Upper lobe of left lung (tissue), 6 donors: ENCODE data around the gene CCM2. TPM values are rescaled to one million over a fixed set of nuclear protein-coding genes. Genes with fewer than 3 reads are reported as not detected.

Source experiments
- ATAC-seq, 2 donors: fragments of 200-7000 bp; cut with Tn5 transposase; one replicate each; pipeline ENCODE4 v1.9.1; 2022; ENCODE audit warnings: mild to moderate bottlenecking in 2 of 2, moderate library complexity in 2 of 2; ENCODE audit not compliant: low FRiP score in 2 of 2
- DNase-seq, 2 donors: peaks; one replicate each; pipeline ENCODE4 v3.0.0-alpha.2; 2019 to 2020
- H3K27ac ChIP-seq, 4 donors: fragments of 200-600 bp; sonication (generic); one replicate each; pipeline ENCODE4 v1.5.1; 2016 to 2019
- H3K27me3 ChIP-seq, 4 donors: fragments of 200-600 bp; sonication (generic); one replicate each; pipeline ENCODE4 v1.5.1; 2017 to 2019
- H3K36me3 ChIP-seq, 4 donors: fragments of 200-600 bp; sonication (generic); one replicate each; pipeline ENCODE4 v1.5.1; 2016 to 2019
- H3K4me1 ChIP-seq, 4 donors: fragments of 200-600 bp; sonication (generic); one replicate each; pipeline ENCODE4 v1.5.1; 2018 to 2019
- H3K4me3 ChIP-seq, 4 donors: fragments of 200-600 bp; sonication (generic); one replicate each; pipeline ENCODE4 v1.5.1; 2017 to 2019; ENCODE audit warnings: mild to moderate bottlenecking in 2 of 4, moderate library complexity in 1 of 4
- H3K9me3 ChIP-seq, 4 donors: fragments of 200-600 bp; sonication (generic); one replicate each; pipeline ENCODE4 v1.5.1; 2018 to 2019
- CTCF ChIP-seq, 6 experiments: fragments of 450-650 bp in 4 of 6; fragments of 200-600 bp in 2 of 6; sonication (generic) in 2 of 6; IDR thresholded peaks; one replicate each; pipeline ENCODE4 v1.5.1; 2016 to 2019; ENCODE audit warnings: antibody characterized with exemption in 6 of 6
- EP300 ChIP-seq, 4 donors: sonication (generic); formaldehyde crosslinking; IDR thresholded peaks; one replicate each; pipeline ENCODE4 v1.5.1; 2017; ENCODE audit warnings: antibody characterized with exemption in 4 of 4, control low read depth in 2 of 4
- POLR2A ChIP-seq, 4 donors: fragments of 450-650 bp; IDR thresholded peaks; one replicate each; pipeline ENCODE4 v1.5.1; 2016 to 2017; ENCODE audit warnings: antibody characterized with exemption in 4 of 4, mild to moderate bottlenecking in 2 of 4
- POLR2AphosphoS5 ChIP-seq, 2 donors: sonication (generic); formaldehyde crosslinking; IDR thresholded peaks; one replicate each; pipeline ENCODE4 v1.5.1; 2017; ENCODE audit warnings: antibody characterized with exemption in 2 of 2
- WGBS, 2 donors: methylation state at CpG; one replicate each; pipeline ENCODE4 v1.1.5; 2017 to 2018; 5-methylcytosine and 5-hydroxymethylcytosine counted together
- total RNA-seq, 6 donors: library from RNA; depleted of rRNA in 4 of 6; stranded (reverse); fragments of >200 nt in 4 of 6; gene quantifications; one replicate each; pipeline versions ENCODE4 v1.1.0 to v1.2.1, GENCODE V29; 2016 to 2021
- donor health status: DM: no; HTN: no; CAD: no; lungs with moderate emphysema.
- donor health status: DM: no; HTN: yes; CAD: no; lungs with severe emphysema.

CCM2 gene
- total RNA-seq, 6 donors from 2014 or later = 30.9 to 63.9 (median 46.8) TPM

GRCh38 chr7:45068236-45069023, 68.4 kb downstream of the CCM2 start:
- peaks cover 0 to 2% (median 0%) of the 10 kb centered on the region in 4 donors for H3K4me1 ChIP-seq
- peaks cover 10 to 92% (median 78%) of the 10 kb centered on the region in 4 donors for H3K36me3 ChIP-seq
- no peaks in the 10 kb centered on the region for H3K27me3 ChIP-seq
- no peak for TF ChIP-seq POLR2A (IDR thresholded peaks at IDR 0.05)
- TF ChIP-seq EP300 (IDR thresholded peaks at IDR 0.05) = no peak
- TF ChIP-seq CTCF (IDR thresholded peaks at IDR 0.05) = no peak
- no peak for TF ChIP-seq POLR2AphosphoS5 (IDR thresholded peaks at IDR 0.05)
- WGBS, 2 donors = 90 to 98% methylated on average over 7 to 13 of the region's 15 CpGs
- no peaks in the 10 kb centered on the region for H3K9me3 ChIP-seq
- no peak for ATAC-seq
- DNase-seq = peak in 1 of 2 donors; percentile 65
- no peak overlapping the region for H3K4me3 ChIP-seq
- H3K27ac ChIP-seq = no peak overlapping the region

GRCh38 chr7:45069444-45070253, 69.6 kb downstream of the CCM2 start:
- H3K9me3 ChIP-seq = no peaks in the 10 kb centered on the region
- no peak overlapping the region for H3K27ac ChIP-seq
- H3K27me3 ChIP-seq = no peaks in the 10 kb centered on the region
- DNase-seq = no peak
- ATAC-seq = no peak
- 93 to 94% methylated on average over 10 to 15 of the region's 15 CpGs for WGBS, 2 donors
- TF ChIP-seq POLR2AphosphoS5 (IDR thresholded peaks at IDR 0.05) (no peak), CTCF (IDR thresholded peaks at IDR 0.05) (no peak), EP300 (IDR thresholded peaks at IDR 0.05) (no peak), POLR2A (IDR thresholded peaks at IDR 0.05) (no peak)
- no peak overlapping the region for H3K4me3 ChIP-seq
- peaks cover 7 to 93% (median 81%) of the 10 kb centered on the region in 4 donors for H3K36me3 ChIP-seq
- no peaks in the 10 kb centered on the region for H3K4me1 ChIP-seq

GRCh38 chr7:45070254-45070642, 70.2 kb downstream of the CCM2 start:
- DNase-seq = no peak
- Histone ChIP-seq H3K36me3 (peaks cover 6 to 93% (median 81%) of the 10 kb centered on the region in 4 donors), H3K4me1 (no peaks in the 10 kb centered on the region), H3K27me3 (no peaks in the 10 kb centered on the region), H3K9me3 (no peaks in the 10 kb centered on the region), H3K27ac (no peak overlapping the region), H3K4me3 (no peak overlapping the region)
- WGBS, 2 donors = 71 to 100% methylated on average over 1 of the region's 1 CpG
- ATAC-seq = no peak
- TF ChIP-seq CTCF (IDR thresholded peaks at IDR 0.05) = no peak
- no peak for TF ChIP-seq POLR2AphosphoS5 (IDR thresholded peaks at IDR 0.05)
- no peak for TF ChIP-seq EP300 (IDR thresholded peaks at IDR 0.05)

GRCh38 chr7:45071528-45071927, 71.5 kb downstream of the CCM2 start:
- no peaks in the 10 kb centered on the region for H3K4me1 ChIP-seq
- H3K36me3 ChIP-seq = peaks cover 6 to 93% (median 83%) of the 10 kb centered on the region in 4 donors
- H3K27ac ChIP-seq = no peak overlapping the region
- no peaks in the 10 kb centered on the region for H3K9me3 ChIP-seq
- no peak for ATAC-seq
- no peak overlapping the region for H3K4me3 ChIP-seq
- TF ChIP-seq POLR2AphosphoS5 (IDR thresholded peaks at IDR 0.05) = no peak
- TF ChIP-seq CTCF (IDR thresholded peaks at IDR 0.05) = no peak
- no peak for DNase-seq
- 64 to 82% methylated on average over 3 of the region's 3 CpGs for WGBS, 2 donors
- no peaks in the 10 kb centered on the region for H3K27me3 ChIP-seq
